Measurements from ENCODE around the gene PAF1.
"Not testable (repeated sequence)": the region's sequence is repeated elsewhere in the genome, so short reads cannot be mapped to it uniquely, and the experiment has no call there.

The PAF1 gene

DNA sequence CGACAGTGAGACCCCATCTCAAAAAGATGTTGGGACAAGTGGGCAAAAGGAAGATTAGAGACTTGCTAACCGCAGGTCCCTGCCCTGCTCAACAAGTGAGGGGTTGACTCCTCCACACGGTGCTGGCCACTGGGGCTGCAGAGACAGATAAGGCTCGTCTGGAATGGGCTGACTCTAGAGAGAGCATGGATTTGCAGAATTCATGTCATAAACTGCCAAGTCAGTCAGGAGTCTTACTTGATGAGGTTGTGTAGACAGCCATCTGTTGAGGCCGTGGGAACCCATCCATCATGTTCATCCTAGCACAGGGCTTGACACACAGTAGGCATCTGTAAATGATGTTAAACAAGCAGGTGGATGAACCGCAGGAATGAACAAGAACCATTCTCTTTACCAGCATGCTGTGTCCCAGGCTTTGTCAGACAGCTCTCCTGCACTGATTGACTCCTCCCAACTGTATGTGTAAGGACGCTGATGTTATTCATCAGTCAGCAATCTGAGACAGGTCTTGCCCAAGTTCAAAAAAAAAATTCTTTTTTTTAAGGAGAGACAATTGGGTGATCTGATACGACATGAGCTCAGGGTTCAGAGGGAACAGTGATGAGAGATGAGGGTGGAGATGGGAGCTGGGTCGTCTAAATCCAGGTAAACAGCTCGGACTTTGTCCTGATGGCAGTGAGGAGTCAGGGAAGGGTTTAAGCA, 8.8 kb downstream of the PAF1 start:
- DNase-seq (ENCODE audit: low spot score), result no peak

DNA sequence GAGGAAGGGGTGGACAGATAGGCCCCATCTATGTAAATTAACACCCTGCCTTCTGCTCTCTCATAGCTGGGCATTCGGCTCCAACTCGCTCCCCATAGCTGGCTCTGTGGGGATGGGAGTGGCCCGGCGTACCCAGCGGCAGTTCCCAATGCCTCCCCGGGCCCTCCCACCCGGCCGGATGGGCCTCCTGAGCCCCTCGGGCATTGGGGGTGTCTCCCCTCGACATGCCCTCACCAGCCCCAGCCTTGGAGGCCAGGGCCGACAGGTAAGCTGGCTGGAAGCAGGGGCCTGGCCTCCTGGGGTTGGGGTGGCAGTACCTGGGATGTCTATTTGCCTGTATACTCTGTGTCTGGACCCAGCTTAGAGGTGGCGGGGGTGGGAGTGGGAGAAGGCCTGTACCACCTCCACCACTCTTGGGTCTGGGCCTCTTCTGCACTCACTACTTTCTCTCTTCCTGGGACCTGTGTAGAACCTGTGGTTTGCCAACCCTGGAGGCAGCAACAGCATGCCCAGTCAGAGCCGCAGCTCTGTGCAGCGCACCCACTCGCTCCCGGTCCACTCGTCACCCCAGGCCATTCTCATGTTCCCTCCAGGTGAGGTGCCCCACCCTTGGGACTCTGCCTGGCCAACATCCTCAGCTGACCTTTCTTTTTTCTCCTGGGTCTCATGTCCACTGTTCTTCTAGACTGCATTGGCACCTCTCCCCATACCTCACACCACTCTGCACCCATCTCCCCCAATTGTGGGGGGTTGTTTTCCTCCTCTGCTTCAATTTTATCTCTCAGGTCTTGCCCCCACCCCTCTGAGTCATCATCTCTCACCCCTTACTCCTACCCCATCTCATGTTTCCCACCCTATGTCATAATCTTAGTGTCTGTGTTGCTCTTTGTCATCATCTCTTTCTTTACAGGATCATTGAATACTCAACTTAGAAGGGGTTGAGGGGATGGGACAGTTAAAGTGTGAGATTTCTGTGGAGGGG, 10.1 kb downstream of the PAF1 start:
- no peak for DNase-seq (ENCODE audit: low spot score)

DNA sequence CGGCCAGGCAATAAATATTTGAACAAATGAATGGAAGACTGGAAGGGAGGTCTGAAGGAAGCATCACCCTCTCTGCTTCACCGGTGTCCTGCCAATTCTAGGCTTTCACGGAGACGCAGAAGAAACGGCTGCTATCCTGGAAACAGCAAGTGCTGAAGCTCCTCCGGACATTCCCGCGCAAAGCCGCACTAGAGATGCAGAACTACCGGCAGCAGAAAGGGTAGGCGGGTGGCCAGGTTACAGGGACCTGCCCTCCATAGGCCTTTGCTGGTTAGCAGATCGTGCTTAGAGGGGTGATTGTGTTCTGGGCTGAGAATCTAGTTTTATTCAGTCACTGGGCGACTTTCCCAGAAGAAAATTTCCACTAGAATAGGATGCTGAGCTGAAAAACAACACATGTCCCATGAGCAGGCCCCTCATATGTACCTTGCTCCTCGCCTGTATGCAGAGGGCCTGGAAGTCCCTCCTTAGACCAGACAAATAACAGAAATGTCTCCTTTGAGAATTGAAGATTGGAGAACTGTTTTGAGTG, 11.0 kb downstream of the PAF1 start:
- no peak for DNase-seq (ENCODE audit: low spot score)

DNA sequence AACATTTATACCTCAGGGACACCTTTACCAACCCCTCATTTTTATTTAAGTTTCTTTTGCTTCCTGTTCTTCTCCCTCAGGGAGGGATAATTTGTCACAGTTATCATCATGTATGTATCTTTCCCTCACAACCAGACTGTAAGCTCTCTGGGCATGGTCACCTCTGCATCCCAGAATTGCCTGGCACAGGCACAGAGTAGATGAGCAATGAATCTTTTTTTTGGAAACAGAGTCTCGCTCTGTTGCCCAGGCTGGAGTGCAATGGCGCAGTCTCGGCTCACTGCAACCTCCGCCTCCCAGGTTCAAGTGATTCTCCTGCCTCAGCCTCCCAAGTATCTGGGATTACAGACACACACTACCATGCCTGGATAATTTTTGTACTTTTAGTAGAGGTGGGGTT, 11.5 kb downstream of the PAF1 start:
- not testable (repeated sequence) for DNase-seq (ENCODE audit: low spot score)

DNA sequence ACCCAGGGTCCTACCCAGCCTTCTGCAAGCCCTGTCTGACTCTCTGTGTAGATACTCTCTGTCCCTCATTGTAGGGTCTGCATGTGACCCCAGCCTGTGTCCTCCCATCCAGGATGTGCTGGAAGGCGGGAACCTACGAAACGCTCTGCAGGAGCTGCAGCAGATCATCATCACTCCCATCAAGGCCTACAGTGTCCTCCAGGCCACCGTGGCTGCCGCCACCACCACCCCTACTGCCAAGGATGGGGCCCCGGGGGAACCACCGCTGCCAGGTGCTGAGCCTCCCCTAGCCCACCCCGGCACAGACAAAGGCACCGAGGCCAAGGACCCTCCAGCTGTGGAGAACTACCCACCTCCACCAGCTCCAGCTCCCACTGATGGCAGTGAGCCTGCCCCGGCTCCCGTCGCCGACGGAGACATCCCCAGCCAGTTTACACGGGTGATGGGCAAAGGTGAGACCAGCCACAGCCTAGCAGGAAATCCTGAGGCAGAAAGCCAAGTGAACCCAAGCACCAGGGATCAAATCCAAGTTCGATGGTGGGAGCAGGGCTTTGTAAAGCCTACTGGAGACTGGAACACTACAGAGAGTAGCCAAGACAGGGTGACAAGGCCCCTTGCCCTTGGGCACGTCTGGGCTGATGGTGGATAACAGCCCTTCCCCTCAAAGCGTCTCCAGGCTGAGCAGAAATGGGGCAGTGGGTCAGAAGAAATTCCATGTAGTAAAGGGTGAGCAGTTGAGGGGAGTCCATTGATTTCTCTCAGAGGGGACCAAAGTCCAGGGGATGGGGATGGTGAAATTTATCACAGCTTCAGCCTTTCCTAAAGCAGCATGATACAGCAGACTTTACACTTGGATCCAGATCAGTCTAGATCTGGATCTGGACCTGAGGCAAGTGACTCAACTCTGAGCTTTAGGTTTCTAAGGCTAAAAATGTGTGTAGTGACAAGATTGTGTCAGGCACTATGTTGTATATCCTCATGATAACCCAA, 13.2 kb downstream of the PAF1 start:
- DNase-seq (ENCODE audit: low spot score), result no peak

DNA sequence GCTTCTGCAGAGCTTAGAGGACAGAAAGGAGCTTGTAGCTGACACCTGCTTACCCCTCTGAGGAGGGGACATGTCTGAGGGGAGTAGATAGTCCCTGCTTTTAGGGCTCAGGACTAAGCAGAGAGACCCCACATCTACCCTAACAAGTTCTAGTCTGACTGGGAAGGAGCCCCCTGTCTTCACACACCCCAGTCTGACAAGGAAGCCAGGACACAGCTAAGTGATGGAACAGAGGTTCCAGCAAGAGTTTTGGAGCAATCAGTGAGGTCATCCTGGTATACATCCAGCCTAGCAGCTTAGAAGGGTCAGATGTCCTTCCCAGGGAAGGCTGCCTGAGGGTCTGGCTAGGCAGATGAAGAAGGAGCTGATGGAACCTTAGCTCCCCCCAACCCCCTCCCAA, 15.0 kb downstream of the PAF1 start:
- no peak for DNase-seq (ENCODE audit: low spot score)

DNA sequence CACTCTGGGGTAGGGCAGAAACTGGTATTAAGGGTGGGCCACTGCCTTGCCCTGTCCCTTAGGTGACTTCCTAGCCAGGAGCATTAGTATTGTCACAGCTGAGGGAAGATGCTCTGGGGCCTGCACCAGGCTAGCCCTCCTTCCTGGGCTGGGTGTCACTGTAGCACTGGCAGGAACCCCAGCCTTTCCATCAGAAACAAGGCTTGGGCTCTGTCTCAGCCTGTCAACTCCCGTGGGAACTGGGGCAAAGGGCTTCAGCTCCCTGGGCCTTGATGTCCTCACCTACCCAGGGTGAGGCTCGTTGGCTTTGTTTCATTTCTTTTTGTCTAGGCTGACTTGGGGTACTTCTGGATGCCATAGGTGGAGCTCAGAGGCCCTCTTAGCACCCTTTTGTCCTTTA, 18.0 kb downstream of the PAF1 start:
- DNase-seq (ENCODE audit: low spot score), result no peak

DNA sequence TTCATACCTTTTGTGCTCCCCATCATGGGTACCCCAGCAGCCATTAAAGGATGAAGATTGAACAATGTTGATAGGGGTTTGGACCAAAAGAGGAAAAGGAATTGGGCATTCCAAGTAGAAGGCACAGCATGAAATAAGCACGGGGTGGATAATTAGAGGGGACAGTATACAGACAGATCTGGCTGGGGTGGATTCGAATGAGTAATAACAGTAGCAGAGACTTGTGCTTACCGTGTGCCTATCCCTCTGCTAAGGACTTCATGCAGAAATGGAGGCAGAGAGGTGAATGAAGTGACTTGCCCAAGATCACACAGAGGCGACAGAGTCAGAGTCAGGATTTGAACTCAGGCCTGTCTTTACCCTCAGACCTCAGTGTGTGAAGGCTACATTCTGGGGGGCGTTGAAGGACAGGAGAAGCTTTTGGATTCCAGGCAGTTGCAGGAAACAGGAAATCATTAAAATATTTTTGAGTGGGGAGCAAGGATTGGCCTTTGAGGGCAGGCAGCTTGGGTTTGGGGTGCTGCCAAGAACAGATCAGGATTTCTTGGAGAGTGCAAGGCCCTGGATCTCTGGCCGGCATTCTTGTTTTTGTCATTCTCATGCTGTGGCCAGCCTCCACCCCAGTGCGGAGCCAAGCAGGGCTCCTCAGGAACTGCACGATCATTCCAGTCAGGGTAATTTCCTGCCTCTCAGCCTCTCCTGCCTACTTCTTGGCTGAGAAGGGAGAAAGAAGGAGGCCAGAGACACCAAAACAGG, 18.7 kb downstream of the PAF1 start:
- DNase-seq (ENCODE audit: low spot score), result no peak

DNA sequence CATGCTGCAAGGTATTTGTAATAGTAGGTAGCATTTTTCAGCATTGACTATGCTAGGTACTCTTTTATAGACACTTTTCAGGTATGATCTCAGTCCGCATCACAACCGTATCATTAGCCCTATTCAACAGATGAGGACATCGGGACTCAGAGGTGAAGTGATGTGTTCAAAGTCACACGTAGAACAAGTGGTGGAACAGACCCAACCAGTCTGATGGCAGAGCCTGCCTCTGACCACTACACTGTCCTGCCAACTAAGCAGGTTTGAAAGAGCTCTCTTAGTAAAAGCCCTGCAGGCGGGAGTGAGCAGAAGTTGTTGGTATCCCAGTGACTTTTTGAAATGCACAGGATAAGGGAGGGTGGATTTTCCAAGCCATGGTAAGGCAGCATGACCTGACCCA, 20.2 kb downstream of the PAF1 start:
- DNase-seq (ENCODE audit: low spot score), result no peak

DNA sequence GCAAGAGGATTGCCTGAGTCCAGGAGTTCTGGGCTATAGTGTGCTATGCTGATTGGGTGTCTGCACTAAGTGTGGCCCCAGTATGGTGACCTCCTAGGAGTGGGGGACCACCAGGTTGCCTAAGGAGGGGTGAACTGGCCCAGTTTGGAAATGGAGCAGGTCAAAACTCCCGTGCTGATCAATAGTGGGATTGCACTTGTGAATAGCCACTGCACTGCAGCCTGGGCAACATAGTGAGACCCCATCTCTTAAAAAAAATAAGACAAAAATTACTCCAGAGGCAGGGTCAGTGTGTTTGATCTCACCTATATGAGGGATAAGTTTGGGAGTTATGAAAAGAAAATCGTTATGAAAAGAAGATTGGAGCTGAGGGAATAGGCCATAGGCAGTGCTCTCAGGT, 21.7 kb downstream of the PAF1 start:
- no peak for DNase-seq (ENCODE audit: low spot score)

DNA sequence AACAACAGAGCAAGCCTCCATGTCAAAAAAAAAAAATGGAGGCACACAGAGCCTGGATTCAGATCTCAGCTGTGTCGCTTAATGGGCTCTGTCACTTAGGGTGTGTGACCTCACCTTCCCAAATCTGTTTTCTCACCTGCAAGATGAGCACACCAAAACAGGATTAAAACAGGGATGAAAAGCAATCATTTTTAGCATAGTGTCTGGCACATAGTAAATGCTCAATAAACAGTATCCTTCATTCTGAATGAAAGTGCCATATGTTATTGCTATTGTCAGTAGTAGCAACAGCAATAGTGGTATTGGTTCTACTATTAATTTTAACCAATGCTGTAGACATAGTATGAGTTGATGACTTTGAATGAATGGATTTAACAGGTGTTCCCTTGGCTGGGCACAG, 25.4 kb downstream of the PAF1 start:
- DNase-seq (ENCODE audit: low spot score), result no peak

DNA sequence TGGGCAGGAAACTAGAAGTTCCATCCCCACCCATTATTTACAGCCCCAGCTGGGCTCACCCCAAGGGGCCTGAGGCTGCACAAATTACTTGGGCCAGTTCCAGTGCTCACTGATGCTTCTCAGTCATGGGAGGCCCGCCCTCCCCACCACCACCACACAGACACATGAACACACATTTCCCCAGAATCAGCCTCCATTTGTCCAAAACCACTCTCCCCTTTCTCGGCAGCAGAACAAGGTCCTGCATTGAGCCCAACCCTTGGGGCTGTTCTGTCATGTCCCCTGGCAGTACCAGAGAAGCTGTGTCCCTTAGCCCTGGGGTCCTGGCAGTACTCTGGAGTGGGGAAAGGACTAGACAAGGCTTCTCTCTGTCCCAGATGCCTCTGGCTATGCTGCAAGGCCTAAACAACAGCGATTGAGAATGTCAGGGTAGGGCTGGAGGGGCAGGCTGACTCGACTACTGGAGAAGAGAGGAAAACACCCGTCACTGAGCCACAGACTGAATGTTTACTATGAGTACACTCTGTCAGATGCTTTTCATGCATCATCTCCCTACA, 26.9 kb downstream of the PAF1 start:
- DNase-seq (ENCODE audit: low spot score), result no peak

DNA sequence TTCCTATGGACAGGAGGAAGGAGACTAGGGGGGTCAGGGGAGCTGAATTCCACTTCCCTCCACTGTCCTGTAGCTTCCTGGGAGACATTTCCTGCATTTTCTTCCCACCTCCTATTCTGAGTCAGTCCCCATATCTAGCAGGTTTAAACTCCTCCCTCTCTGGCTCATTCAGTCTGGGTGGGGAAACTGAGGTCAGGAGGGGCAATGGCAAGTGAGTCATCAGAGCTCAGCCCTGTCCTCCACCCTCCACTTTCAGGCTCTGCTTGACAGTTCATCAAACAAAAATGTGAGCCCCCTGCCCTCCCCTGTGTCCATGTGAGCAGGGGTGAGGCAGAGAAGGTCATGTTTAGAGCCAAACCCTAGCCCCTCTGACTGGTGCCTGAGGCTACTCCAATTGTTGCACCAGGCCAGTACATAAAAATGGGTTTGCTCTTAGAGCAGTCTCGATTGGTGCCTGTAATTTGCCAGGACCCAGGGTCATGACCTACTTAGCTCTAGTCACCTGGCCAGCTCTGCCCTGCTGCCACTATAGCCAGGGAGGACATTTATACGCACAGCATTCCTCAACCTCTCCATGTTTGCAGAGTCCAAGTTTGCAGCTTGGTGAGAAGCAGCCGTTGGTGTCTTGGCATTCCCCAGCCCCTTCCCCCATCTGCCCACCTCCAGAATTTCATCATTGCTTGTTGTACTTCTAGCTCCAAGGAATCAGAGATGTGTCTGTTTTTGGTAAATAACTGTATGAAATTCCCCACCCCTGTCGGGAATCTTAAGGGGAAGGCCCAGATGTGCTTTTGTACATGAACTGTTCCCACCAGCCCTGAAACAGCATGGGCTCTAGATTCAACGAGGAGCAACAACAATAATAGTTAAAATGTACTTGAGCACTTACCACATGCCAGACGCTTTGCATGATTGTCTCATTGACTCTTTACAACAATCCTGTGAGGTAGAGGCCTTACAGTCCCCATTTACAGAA, 27.9 kb downstream of the PAF1 start:
- no peak for DNase-seq (ENCODE audit: low spot score)

DNA sequence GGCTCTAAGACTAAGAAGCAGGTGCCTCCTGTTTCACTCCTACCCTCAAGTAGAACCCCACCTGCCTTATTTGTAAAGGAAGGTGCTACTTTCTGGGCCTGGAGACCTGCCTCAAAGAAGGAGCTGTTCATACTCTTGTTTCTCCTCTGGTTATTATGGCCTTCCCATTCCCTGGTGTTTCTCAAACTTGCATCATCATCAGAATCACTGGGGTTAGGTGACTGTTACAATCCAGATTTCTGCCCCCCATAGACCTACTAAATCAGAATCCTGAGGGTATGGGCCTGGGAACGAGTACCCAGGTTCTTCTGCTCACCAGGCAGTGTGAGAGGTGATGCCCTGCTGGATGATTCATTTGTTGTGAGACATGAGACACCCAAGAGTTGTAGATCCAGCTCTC, 30.3 kb downstream of the PAF1 start:
- no peak for DNase-seq (ENCODE audit: low spot score)

DNA sequence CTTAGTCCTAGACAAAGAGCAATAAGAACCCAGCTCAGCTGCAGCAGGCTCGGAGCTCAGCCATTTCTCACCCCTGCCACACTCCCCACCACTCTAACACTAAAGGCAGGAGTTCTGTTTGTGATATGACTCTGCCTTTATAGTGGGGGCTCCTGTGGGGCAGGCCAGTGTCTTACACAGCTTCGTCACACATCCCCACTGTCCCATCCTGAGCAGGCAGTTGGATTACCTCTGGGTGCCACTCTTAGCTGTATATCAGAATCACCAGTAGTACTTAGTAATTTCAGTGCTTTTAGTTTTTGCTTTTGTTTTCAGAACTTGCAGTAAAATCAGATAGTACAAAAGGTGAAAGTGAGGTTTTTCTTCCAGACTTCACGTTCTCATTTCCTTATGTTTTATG, 31.9 kb downstream of the PAF1 start:
- no peak for DNase-seq (ENCODE audit: low spot score)

DNA sequence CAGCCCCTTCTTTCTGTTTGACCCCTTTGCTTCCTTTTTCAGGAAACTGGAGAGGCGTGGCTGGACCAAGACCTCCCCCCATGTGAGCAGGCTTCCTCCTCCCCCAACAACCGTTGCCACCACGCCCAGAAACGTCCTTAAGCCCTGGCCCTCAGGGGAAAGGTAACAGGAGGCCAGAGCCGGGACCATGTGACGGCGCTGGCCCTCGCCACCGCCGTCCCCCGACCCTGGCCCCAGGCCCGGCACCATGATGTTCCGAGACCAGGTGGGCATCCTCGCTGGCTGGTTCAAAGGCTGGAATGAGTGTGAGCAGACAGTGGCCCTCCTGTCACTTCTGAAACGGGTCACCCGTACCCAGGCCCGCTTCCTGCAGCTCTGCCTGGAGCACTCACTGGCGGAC, 34.3 kb downstream of the PAF1 start:
- no peak for DNase-seq (ENCODE audit: low spot score)

DNA sequence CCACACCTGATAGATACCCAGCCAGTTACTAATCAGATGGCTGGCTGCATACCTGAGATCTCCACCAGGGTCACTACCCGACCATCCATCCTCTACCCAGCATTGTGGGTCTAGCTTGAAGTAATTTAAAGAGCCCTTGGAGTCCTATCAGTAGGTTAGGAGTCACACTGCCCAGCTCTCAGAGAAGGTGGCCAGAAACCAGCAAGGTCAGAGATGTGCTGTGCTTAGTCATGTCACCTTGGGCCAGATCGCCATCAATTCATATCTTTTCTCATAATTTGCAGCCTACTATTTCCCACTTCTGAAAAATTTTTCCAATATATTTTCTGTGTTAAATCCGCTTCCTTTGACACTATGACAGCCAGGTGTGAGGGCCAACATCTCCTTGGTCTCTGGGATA, 34.8 kb downstream of the PAF1 start:
- no peak for DNase-seq (ENCODE audit: low spot score)

DNA sequence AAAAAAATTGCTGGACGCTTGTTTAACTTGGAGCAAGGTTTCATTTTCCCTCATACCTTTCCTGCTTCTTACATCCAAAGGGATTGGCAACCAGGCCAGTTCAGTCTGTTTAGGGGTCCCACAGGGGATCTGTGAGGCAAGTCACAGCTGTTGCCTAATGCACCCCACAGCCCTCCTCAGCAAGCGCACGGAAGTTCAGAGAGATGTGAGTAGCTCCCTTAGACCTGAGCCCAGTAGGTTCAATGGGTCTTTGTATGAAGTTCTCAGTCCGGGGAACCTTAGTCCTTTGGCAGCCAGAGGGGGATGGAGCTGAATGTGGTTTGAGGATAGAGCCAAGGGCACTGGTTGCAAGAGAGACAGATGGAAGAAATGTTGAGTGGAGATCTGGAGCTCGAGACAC, 35.7 kb downstream of the PAF1 start:
- DNase-seq (ENCODE audit: low spot score), result no peak

DNA sequence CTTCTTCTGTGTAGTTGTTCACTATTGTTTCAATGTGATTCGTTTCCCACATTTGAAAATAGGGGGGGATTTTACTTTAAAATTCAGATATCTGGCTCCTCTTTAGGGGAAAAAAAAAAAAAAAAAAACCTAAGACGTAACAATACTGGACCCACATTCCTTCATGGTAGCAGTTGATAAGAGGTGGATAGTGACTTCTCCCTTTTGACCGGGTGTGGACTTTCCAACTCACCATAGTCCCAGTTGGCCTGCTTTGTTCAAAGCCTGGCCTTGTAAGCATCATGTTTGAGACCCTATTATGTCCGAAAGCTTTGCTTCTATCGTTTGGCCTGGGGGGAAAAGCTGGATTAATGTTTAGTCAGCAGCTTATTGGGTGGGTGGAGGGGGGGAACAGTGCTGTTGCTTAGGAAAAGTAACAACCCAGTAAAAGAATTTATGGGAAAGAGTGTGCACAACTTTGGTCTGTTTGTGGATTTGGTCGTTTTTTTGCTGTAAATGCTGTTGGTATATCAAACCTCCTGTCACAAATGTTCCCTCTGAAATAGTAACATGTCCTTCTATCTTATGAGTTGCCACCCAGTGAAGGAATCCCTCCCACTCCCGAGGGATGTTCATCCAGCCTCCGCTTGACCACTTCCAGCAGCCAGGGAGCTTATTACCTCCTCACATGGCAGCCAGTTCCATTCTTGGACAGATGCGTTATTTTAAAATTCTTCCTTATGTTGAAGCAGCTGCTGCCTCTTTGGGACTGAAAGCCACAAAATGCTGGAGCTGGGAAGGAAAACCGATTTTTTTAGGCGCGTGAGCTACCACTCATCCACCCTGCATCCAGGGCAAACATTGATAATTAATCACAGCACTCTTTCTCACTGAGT, 38.3 kb downstream of the PAF1 start:
- DNase-seq (ENCODE audit: low spot score), result no peak

All from SW480 (cell line).